NCI-H2081 (cell line): ENCODE data around the gene H2AZ1.

Source experiments
- DNase-seq, 2 experiments: peaks; one replicate each; lab custom pipeline; 2025; lab: John Stamatoyannopoulos, UW

H2AZ1 gene

GRCh38 chr4:99945718-99946355, 4.2 kb downstream of the H2AZ1 start:
- peak in 1 of 2 experiments; percentile 23 for DNase-seq

- no peak for DNase-seq
Measured at GRCh38 chr4:99943904-99944437, 6.1 kb downstream of the H2AZ1 start.

GRCh38 chr4:99938243-99938753, 11.8 kb downstream of the H2AZ1 start:
- DNase-seq, result no peak

- DNase-seq, result no peak
Measured at GRCh38 chr4:99934891-99935290, 15.2 kb downstream of the H2AZ1 start.

- no peak for DNase-seq
Measured at GRCh38 chr4:99927566-99927965, 22.5 kb downstream of the H2AZ1 start.

GRCh38 chr4:99921174-99921573, 28.9 kb downstream of the H2AZ1 start:
- no peak for DNase-seq

- no peak for DNase-seq
Measured at GRCh38 chr4:99918656-99919055, 31.4 kb downstream of the H2AZ1 start.

- no peak for DNase-seq
Measured at GRCh38 chr4:99917575-99917974, 32.5 kb downstream of the H2AZ1 start.

- no peak for DNase-seq
Measured at GRCh38 chr4:99915449-99915848, 34.6 kb downstream of the H2AZ1 start.
